Measurements from ENCODE around the gene FYB1.

FYB1 gene

DNA sequence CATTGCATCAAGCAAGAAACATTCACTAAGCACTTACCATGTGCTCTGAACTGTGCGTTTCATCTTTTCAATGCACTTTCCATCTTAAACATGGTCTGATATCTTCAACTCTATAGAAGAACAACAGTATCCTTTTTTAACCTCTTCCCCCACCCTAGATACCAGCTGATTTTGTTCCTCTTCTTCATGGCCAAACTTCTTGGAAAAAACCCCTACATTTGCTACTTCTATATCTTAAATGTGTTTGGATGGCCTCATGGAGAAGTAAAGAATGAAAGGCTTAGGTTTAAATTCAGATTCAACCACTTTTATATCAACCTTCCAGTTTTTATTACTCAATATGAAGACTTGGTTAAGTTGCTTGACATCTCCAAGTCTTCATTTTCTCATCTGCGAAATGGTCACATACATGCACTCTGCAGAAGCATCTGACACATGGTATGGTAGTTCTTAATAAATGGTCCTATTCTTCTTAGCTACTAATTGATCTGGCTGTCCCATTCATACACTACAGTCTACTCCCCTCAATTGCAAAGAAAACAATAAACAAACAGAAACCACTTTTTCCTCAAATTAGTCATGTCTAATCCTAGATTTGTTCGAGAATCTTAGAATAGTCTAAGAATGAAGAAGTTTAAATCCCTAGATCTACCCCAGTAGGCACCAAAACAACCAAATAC, 59.4 kb downstream of the FYB1 start:
- DNase-seq (ENCODE audit: low spot score): no peak

DNA sequence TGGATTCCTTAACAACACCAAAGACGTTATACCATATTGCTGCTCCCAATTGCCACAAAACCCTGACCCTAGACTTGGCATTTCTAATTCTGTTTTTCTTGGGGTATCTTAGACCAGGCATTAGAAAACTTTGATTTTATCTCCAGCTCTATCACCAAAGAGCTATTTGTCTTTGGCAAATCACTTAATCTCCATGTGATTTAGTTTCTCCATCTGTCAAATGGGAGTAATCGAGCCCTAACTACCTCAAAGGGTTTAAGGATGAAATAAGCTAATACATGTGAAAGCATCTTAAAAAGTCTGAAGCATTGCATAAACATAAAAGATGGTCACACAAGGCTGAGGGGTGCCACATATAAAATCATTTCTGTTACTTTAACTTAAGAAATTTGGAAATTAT, 60.6 kb downstream of the FYB1 start:
- DNase-seq (ENCODE audit: low spot score): no peak

DNA sequence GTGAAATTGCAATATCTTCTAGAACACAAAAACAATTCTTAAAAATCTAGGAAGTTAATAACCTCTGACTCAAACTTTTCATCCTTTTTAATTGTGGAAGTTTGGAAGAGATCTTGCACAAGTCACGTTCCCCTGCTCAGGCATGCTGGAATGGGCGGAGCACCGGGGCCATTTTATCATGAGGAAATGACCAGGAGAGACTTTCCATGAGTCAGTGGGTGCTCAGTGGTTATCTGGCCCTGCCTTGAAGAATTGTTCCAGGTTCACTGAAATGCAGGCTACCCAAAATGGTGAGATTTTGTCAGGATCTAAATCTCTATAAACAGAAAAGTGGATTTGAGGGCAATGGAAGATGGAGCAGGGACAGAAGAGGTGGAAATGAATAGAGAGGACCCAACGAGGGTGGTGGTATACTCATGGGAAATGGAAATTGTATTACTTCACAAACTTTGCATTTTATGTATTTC, 61.2 kb downstream of the FYB1 start:
- no peak for DNase-seq (ENCODE audit: low spot score)

DNA sequence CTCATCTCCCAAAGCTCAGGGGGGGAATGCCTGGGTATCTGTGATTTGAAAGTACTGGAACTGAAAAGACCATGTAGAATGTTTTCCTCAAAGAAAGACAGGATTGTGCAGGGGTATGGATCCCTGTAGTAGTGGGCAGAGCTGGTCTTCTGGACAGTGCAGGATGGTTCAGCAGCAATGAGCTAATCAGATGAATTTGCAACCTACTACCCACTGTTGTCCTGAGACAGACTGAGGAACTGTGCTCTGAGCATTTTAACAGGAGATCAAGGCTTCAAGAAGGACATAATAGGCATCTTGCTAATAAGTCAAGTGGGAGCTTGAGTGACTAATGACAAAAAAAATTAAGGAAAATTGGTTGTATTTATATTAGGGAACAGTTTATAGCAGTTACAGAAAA, 61.7 kb downstream of the FYB1 start:
- DNase-seq (ENCODE audit: low spot score): no peak

DNA sequence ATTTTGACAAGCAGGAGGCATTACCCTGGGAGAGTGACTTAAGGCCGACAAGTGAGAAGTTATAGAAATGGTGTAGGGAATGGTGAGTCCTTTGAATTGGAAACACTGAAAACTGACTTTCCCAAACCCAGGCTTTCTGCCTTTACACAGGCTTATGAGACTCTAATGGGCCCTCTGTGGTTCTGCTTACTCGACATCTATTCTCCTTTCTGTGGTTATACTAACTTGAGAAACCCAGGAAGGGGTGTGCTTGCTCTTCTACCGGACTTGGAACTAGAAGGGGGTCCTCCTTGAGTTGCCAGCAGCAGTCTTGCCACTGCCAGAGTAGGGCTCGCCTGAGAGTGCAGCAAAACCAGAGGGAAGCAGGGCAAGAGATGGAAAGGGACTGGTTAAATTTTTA, 63.3 kb downstream of the FYB1 start:
- DNase-seq (ENCODE audit: low spot score): no peak

DNA sequence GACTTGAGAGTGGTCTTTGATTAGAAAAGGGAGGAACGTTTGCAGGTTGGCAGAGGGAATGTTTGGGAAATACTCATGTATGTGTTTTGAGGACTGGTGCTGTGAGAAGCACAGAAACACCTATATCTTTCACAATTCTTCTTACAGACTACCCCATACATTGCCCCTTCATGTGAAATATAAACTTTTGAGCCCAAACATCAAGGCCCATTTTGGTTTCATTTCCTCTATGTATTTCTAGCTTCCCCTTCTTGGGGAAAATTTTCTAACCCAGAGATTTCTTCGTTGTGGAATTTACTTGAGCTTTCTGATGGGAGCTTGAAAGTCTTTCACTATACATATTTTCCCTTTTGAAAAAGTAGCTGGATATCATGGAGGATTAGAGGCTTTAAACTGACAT, 67.6 kb downstream of the FYB1 start:
- DNase-seq (ENCODE audit: low spot score): no peak

DNA sequence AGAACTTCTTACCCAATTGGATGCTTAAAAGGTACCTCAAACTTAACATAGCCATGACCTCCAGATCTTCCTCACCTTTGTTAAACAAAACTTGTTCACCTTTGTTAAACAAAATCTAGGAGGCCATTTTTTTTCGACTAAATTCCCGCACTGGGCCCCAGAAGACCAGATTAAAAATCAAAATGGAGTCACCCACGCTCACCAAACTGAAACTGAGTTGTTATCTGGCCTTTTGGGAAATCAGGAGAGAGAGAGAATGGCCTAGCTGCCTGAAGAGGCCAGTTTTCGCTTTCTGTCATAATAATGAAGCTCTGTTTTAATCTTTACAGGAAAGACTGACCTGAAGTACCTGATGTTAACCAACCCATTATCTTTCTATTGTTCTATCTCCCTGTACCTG, 69.4 kb downstream of the FYB1 start:
- DNase-seq (ENCODE audit: low spot score): no peak

DNA sequence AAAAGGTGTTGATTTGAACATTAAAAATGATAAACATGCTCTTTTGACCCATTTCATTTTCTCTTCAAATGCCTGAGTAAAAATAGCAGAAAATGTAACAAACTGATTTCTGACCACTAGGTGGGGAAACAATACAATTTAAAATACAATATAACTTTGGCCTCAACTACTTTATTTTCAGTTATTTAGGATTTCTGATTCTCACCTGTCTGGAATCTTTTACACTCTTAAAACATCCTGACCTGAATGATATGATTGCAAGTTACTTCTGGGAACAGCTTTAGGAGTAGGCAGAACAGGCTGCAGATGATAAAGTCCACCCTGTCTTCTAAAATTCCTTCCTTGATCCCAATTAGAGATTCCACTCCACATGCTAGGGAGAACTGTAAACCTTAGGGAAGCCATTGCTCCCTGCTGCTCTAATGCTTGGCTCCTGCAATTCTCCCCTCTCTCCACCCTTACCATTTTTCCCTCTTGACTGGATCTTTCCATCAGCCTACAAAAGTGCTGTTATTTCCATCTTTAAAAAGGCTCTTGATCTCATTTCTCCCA, 70.3 kb downstream of the FYB1 start:
- peak; percentile 23 for DNase-seq (ENCODE audit: low spot score)

DNA sequence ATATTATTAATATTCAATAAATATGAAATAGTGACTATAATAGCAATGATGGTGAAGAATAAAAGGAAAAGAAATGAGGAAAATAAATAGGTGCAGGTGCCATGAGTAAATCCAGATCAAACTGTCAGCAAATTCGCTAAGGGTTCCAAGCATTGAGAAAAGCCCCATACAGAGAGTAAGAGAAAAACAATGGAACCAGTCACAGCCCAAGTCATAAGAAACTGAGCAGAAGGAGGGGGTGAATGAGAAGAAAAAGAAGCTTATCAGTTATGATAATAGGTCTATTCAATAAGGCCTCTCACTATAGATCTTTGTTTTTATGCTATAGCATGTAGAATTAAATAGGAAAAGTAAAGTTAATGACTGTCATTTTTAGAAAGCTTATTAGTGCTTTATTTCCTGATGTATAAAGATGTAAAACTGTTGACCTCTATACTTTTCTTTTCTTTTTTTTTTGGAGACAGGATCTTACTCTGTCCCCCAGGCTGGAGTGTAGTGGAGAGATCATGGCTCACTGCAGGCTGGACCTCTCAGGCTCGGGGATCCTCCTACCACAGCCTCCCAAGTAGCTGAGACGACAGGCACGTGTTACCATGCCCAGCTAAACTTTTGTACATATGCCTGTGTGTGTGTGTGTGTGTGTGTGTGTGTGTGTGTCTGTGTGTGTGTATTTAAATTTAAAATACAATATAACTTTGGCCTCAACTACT, 72.4 kb downstream of the FYB1 start:
- DNase-seq (ENCODE audit: low spot score): no peak

DNA sequence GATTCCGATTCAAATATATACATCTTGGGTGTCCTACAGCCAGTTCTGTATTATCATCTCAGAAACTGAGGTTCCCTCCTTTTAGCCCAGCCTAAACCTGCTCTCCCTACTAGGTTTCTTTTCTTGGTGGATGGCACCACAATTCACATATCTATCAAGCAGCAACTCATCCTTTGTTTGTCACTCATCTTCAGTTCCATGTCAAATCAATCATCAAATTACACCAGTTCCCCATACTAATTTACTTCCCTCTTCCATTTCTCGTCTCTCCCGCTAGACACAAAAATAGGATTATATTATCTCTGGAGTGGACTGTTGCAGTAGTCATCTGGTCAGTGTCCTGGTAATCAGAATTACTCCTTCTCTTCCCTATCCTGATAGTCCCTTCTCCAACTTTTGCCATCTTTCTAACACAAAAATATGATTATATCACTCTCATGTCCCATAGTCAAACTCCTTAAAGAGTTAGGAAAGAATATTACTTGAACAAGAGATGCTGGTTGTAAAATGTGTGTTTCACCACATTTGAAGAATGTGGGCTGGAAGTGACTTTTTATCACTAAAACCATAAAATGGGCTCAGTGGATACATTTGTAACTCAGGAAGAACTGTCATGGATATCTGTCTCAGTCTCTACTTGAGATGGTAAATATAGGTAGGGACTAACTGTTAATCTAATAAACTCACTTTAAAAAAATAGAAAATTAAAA, 76.1 kb downstream of the FYB1 start:
- no peak for DNase-seq (ENCODE audit: low spot score)

DNA sequence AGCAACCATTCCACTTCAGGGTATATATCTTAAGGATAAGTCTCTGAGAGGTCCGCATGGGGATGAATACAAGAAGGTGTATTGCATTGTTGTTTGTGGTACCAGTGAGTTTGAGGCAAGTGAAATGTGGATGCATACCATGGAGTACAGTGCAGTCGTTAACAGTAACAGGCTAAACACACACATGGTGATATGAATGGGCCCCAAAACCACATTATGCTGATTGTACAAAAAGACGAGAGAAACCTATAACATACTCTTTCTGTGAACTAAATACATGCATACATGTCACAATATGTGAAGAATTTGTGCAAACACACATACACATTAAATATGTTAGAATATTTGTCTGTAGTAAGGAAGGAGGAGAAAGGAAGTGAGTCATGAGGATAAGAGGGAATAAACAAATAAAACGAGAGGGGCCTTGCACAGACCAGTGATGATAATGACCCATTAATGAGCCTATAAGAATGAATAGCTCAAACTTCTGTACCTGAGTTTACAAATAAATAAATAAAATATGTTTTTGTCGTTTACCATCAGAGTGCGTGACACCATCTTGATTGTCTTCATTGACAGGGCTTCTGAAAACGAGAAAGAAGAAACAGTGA, 78.7 kb downstream of the FYB1 start:
- no peak for DNase-seq (ENCODE audit: low spot score)

DNA sequence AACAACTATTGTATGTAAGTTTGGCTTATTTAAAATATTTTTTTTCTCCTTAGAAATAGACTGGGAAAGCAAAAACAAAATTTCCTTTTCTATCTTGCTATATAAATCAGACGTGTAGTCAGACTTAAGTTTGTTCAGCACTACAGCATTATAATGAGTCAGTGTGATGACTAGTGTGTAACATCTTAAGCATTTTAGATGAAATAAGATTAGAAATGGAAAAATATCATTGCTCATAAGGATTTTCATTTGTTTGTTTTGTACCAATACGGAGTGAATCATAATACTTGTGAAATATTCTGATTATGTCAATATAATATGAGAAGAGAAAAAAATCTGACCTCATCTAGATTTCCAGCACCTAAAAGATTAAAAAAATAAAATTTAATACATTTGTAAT, 80.5 kb downstream of the FYB1 start:
- DNase-seq (ENCODE audit: low spot score): no peak

DNA sequence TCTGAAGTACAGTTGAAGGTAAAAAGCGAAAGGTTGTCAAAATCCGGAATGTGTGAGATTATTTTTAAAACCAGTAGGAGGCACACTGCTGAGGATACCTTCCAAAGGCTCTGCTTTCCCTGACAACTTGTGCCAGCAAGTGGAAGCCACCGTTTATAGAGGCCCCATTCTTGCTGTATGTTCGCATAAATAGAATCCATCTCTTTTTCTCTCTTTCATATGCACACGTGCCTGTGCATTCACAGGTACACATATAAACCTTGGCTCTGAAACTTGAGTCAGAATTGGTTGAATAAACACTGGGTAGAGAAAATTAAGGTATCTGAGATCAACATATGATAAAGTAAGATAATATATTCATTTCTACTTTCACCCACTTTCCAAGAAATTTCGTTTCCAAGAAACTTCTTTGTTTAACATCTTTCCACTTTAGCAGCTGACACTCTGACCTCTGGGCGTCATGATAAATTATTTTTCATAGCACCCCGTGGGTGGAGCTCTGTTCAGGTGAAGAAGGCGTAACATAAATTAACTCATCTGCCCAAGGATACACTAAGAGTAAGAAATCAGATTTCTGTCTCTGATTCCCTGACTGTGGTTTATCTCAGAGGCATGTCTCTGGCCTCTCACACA, 81.4 kb downstream of the FYB1 start:
- DNase-seq (ENCODE audit: low spot score): no peak

DNA sequence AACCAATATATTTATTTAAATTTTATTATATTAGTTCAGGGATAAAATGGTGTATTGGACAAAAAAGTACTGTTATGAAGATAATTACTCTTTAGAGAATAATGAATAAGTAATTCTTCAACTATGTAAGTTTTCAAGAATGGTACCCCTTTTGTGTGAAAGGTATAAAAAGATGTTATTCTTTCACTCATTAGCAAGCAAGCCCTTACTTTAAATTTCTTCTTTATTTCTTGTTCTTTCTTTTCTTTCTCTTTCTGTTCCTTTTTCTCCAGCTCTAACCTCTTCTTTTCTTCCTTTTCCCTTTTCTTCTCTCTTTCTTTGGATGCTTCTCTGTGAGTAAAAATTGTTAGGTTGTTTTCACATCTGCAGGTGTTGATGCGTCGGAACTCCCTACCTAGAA, 82.0 kb downstream of the FYB1 start:
- no peak for DNase-seq (ENCODE audit: low spot score)

DNA sequence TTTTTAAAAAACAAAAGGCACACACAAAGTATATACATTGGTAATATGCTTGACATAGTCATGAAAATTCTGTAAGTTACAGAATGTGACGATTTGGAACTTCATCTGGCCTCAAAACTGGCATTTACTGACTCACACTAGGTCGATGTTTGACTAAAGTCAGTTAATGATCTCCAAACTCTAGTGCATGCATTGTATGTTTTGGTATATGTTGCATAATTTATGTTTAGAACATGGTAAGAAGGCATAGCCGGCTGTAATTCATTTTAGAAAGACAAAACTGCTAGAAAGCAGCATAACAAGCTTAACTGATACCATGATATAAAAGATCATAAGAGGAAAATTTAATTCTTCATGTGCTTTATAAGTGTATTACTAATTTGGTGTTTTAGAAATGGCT, 86.6 kb downstream of the FYB1 start:
- no peak for DNase-seq (ENCODE audit: low spot score)

DNA sequence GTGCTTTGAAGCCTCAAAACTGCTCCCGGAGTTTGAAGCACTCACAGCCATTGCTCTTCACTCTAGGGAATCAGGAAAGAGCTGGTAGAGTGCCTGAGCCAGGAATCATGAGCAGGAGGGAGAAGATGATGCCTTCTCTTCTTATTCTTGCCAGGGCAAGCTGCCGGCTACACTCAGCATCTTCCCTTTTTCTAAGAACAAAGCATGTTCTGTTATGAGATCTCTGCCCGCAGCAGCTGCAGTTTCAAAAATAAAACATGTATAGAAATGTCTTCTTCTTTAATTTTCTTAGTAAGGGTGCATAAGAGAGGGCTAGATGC, 87.3 kb downstream of the FYB1 start:
- DNase-seq (ENCODE audit: low spot score): no peak

DNA sequence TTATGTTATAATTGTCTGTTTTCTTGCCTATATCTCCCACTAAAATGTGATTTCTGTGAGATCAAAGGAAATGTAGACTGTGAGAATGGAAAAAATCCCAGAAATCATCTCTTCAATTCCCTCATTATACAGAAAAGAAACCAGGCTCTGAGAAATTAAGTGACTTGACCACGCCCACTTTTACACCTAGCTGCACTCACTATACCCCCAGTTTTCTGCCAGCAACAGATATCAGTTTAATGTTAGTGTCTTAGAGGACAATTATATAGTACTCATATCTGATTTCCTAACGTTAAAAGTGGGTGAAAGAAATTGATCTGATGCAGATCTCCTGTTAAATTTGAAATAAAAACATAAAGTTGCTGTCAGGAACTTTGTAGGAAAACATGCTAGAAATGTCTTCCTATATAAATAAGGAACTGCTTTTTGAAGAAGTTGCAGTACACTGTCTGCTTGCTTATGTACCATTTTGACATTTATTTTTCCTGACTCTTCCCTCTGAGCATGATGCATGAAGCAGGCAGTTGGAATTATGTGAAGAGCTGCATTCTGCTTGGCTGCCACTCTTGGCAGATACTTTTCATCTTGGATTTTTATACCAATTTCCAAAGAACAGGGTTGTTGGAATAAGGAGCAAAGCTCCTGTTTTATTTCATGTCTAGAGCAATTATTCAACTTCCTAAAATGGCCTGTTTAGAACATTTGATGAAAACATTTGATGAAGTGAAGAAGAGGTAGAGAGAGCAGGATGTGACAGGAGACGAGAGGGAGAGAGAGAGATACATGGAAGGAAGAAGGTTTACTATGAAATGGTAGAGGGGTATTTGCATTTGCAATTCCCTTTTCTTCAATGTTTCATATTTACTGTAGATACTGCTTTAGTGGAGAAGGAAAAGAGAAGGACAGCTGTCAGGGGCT, 87.9 kb downstream of the FYB1 start:
- DNase-seq (ENCODE audit: low spot score): no peak

DNA sequence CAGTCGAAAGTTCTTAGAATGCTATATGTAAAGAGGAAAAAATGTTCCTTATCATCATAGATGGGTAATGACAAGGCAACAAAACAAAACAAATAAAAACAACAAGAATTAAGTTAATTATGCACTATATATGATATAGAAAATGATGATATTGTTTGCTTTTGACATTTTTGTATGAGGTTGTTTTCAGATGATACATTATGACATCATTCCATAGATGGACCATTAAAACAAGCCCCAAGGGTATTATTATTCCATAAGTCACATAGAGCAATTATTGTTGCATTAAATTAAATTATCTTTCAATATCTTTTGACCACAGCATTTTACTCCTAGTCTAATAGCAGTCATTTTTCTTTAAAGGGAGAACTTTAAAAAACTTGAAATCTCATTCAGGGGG, 88.6 kb downstream of the FYB1 start:
- DNase-seq (ENCODE audit: low spot score): no peak

DNA sequence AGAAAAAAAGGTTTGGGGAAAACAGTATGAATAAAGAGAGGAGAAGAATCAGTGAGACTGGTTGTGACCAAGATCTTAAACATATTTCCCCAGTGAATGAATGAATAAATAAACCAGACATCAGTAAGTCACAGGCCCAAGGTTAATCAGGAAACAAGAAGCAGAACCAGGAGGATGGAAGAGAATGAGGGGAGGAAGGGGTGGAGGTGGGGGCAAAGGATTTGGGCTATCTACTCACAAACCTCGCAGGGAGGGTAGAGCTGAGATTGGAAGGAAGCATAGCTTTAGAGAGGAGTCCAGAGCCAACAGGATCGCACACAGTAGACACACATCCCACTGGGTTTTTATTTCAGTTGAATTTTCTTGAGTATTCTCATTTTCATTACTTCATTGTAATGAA, 97.4 kb downstream of the FYB1 start:
- no peak for DNase-seq (ENCODE audit: low spot score)

DNA sequence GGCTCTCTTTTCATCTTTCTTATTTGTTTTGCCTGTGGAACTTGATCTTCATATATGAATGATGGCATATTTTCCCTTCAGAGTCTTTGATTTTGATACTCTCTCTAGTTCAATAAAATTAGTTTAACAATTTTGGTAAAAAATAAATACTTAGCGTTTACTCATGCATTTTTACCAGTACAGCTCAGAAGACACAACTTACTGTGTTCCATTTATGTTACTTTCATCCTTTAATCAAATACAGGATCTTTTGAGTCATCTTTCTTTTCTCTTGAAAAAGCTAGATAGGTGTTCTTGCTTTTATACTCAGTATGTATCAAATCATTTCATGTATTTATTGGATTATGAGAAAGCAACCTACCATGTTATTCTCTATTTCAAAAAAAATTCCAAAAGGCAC, 98.0 kb downstream of the FYB1 start:
- DNase-seq (ENCODE audit: low spot score): no peak

DNA sequence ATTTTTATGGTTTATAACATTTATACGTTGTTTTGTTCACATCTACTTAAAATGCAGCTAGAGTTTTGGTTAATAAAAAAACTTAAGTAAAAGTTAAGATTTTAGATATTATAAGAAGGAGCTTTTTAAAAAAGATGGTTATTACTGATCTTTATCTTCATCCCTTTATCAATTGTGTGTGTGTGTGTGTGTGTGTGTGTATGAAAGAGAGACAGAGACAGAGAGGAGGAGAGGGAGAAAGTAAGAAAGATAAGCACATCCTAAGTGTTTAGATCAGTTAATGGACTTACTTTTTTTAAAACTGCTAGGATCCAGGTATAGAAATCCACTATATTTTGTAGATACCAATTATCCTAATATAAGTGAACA, 99.3 kb downstream of the FYB1 start:
- DNase-seq (ENCODE audit: low spot score): no peak

All from CD4-positive, alpha-beta T cell treated with Interleukin-6 at 100 ng/mL for 8 hours (primary cell).